Neural cell (in vitro differentiated cells): Measurements from ENCODE around the gene SLC17A2. TPM values are rescaled to one million over a fixed set of nuclear protein-coding genes. Genes with fewer than 3 reads are reported as not detected.

Experiments used
- H2AFZ ChIP-seq: fragments of 200-600, 300-800 bp; sonication (generic), shearing (Covaris generic); 2 replicates; pipeline ENCODE4 v1.6.0; 2014; ENCODE audit warnings: low read depth, mild to moderate bottlenecking, antibody characterized with exemption, low read length, moderate library complexity
- H3F3A ChIP-seq: fragments of 200-600 bp; shearing (Covaris generic); 2 replicates; pipeline ENCODE4 v1.6.1; 2016; ENCODE audit warnings: mild to moderate bottlenecking, moderate library complexity, mixed read lengths, antibody characterized with exemption, low read length; ENCODE audit not compliant: insufficient read depth, poor library complexity, severe bottlenecking
- H3K27ac ChIP-seq: fragments of 200-600, 300-800 bp; sonication (generic), shearing (Covaris generic); 2 replicates; pipeline ENCODE4 v1.5.1; 2014; ENCODE audit warnings: mild to moderate bottlenecking, low read length, moderate library complexity
- H3K27me3 ChIP-seq: fragments of 300-800, 200-600 bp; sonication (generic), shearing (Covaris generic); 2 replicates; pipeline ENCODE4 v1.6.0; 2014; ENCODE audit warnings: mild to moderate bottlenecking, low read depth, low read length, moderate library complexity; ENCODE audit not compliant: insufficient read depth
- H3K36me3 ChIP-seq: fragments of 300-800, 200-600 bp; sonication (generic), shearing (Covaris generic); 2 replicates; pipeline ENCODE4 v1.5.1; 2014; ENCODE audit warnings: mild to moderate bottlenecking, antibody characterized with exemption, low read length, moderate library complexity; ENCODE audit not compliant: insufficient read depth
- H3K4me2 ChIP-seq: fragments of 300-800, 200-600 bp; sonication (generic), shearing (Covaris generic); 2 replicates; pipeline ENCODE4 v1.6.0; 2014; ENCODE audit warnings: mild to moderate bottlenecking, low read length
- H3K4me3 ChIP-seq: fragments of 300-800, 200-600 bp; sonication (generic), shearing (Covaris generic); 2 replicates; pipeline ENCODE4 v1.5.1; 2014; ENCODE audit warnings: mild to moderate bottlenecking, low read length, moderate library complexity
- H3K79me2 ChIP-seq: fragments of 200-600 bp; shearing (Covaris generic); replicated peaks from 2 replicates; pipeline ENCODE4 v1.6.0; 2014; ENCODE audit warnings: mild to moderate bottlenecking, low read length, moderate library complexity; ENCODE audit not compliant: insufficient read depth
- H3K9ac ChIP-seq: fragments of 300-800, 200-600 bp; sonication (generic), shearing (Covaris generic); 2 replicates; pipeline ENCODE4 v1.6.1; 2016; ENCODE audit warnings: mild to moderate bottlenecking, low read length, mixed read lengths
- H3K9me2 ChIP-seq: fragments of 200-600 bp; shearing (Covaris generic); 2 replicates; pipeline ENCODE4 v1.6.1; 2016; ENCODE audit warnings: mild to moderate bottlenecking, low read length, mixed read lengths; ENCODE audit not compliant: insufficient read depth
- H3K9me3 ChIP-seq: fragments of 200-600, 300-800 bp; sonication (generic), shearing (Covaris generic); 2 replicates; pipeline ENCODE4 v1.6.1; 2016; ENCODE audit warnings: mild to moderate bottlenecking, mixed run types, low read length, moderate library complexity, mixed read lengths
- H4K20me1 ChIP-seq: fragments of 200-600 bp; shearing (Covaris generic); 2 replicates; pipeline ENCODE4 v1.6.1; 2016; ENCODE audit warnings: mild to moderate bottlenecking, mixed run types; ENCODE audit not compliant: insufficient read depth
- EP300 ChIP-seq: fragments of 450-650 bp; conservative IDR thresholded peaks from 2 replicates; pipeline ENCODE4 v1.6.1; 2014; ENCODE audit warnings: antibody characterized with exemption, mild to moderate bottlenecking, moderate library complexity; ENCODE audit not compliant: poor library complexity, severe bottlenecking
- EZH2 ChIP-seq: fragments of 200-600, 300-800 bp; shearing (Covaris generic), sonication (generic); IDR thresholded peaks from 2 replicates; pipeline ENCODE4 v1.6.1; 2014; ENCODE audit warnings: antibody characterized with exemption, low read length, borderline replicate concordance, mild to moderate bottlenecking; ENCODE audit not compliant: insufficient read depth, poor library complexity, severe bottlenecking
- MXI1 ChIP-seq: fragments of 450-650 bp; conservative IDR thresholded peaks from 2 replicates; pipeline ENCODE4 v1.6.1; 2014; ENCODE audit warnings: antibody characterized with exemption, mild to moderate bottlenecking; ENCODE audit not compliant: poor library complexity, severe bottlenecking
- POLR2AphosphoS5 ChIP-seq: IDR thresholded peaks from 2 replicates; pipeline ENCODE4 v1.6.1; 2012
- RAD21 ChIP-seq: fragments of 450-650 bp; conservative IDR thresholded peaks from 2 replicates; pipeline ENCODE4 v1.6.1; 2014; ENCODE audit warnings: antibody characterized with exemption, mild to moderate bottlenecking, moderate library complexity
- SMC3 ChIP-seq: fragments of 450-650 bp; conservative IDR thresholded peaks from 2 replicates; pipeline ENCODE4 v1.6.1; 2014; ENCODE audit warnings: antibody characterized with exemption, mild to moderate bottlenecking, moderate library complexity; ENCODE audit not compliant: poor library complexity
- TAF1 ChIP-seq: IDR thresholded peaks from 2 replicates; pipeline ENCODE4 v1.6.1; 2012; ENCODE audit warnings: low read depth
- polyA minus RNA-seq: library from RNA; depleted of rRNA, polyadenylated mRNA; stranded (reverse); fragments of >200 nt; gene quantifications from 2 replicates; pipeline ENCODE4 v1.2.3, GENCODE V29; 2014
- polyA plus RNA-seq: library from polyadenylated mRNA; depleted of rRNA; stranded (reverse); fragments of >200 nt; gene quantifications from 2 replicates; pipeline ENCODE4 v1.2.3, GENCODE V29; 2014
- TF ChIP-seq, protein P1 (sequence below): IDR thresholded peaks from 2 replicates; pipeline ENCODE4 v1.6.1; 2012; ENCODE audit warnings: borderline replicate concordance
- TF ChIP-seq, protein P2 (sequence below): fragments of 450-650 bp; IDR thresholded peaks from 2 replicates; pipeline ENCODE4 v1.5.1; 2014; ENCODE audit warnings: antibody characterized with exemption, mild to moderate bottlenecking, moderate library complexity; ENCODE audit not compliant: poor library complexity, severe bottlenecking

The SLC17A2 gene, protein sequence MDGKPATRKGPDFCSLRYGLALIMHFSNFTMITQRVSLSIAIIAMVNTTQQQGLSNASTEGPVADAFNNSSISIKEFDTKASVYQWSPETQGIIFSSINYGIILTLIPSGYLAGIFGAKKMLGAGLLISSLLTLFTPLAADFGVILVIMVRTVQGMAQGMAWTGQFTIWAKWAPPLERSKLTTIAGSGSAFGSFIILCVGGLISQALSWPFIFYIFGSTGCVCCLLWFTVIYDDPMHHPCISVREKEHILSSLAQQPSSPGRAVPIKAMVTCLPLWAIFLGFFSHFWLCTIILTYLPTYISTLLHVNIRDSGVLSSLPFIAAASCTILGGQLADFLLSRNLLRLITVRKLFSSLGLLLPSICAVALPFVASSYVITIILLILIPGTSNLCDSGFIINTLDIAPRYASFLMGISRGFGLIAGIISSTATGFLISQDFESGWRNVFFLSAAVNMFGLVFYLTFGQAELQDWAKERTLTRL
- polyA plus RNA-seq (not detected in 2 replicates), polyA minus RNA-seq (not detected in 2 replicates)

DNA sequence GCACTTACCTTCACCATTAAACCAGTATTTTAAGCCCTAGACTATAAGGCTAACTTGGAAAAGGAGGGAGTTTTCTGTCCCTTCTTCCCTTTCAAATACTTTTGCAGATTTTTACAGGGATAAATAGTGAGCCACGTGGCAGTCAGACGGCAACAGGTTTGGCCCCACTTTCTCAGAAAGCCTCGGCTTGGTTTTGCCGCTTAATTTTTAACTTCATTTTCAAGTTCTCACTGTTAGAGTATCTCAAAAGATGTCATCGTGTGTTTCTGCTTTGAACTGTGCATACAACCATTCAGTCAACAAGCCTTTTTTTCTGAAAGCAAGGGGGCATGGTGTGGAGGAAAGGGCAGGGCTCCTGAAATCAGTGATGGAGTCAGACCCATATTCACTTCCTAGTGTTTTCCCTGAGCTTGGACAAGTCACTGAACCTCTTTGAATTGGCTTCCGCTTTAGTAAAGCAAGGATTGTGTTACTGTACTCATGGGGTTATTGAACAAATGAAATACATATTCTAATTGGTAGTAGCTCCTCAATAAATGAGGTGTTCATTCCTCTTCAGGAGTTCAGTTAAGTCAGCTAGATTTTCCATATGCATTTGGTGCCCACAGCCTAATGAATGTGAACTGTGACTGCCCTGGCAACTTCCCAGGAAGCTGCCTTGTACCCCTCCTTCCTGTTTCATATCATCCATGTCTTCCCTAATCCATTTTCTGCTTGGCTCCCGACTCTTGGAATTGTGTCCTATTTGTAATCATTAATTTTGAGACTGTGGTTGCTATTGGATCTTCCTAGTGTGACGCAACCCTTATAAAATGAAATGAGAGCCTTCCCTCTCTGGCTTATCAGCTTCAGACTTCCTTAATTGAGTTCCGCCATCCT, at the start of gene SLC17A2:
Gene SLC17A2 (minus strand): TSS at position 160 of the 879 bp plus-strand sequence. CDS start 4,895 bp downstream, outside the sequence.
- H4K20me1 ChIP-seq: no peaks in the 10 kb centered on the region
- H3K9me2 ChIP-seq: no peaks in the 10 kb centered on the region
- no peak within 1 kb of the TSS for H3K4me3 ChIP-seq
- no peaks in the 10 kb centered on the region for H3K9me3 ChIP-seq
- TF ChIP-seq POLR2AphosphoS5: no peak
- TF ChIP-seq SMC3: no peak
- no peak for TF ChIP-seq MXI1
- no peak for TF ChIP-seq RAD21
- no peak for TF ChIP-seq EP300
- TF ChIP-seq, protein P1, sequence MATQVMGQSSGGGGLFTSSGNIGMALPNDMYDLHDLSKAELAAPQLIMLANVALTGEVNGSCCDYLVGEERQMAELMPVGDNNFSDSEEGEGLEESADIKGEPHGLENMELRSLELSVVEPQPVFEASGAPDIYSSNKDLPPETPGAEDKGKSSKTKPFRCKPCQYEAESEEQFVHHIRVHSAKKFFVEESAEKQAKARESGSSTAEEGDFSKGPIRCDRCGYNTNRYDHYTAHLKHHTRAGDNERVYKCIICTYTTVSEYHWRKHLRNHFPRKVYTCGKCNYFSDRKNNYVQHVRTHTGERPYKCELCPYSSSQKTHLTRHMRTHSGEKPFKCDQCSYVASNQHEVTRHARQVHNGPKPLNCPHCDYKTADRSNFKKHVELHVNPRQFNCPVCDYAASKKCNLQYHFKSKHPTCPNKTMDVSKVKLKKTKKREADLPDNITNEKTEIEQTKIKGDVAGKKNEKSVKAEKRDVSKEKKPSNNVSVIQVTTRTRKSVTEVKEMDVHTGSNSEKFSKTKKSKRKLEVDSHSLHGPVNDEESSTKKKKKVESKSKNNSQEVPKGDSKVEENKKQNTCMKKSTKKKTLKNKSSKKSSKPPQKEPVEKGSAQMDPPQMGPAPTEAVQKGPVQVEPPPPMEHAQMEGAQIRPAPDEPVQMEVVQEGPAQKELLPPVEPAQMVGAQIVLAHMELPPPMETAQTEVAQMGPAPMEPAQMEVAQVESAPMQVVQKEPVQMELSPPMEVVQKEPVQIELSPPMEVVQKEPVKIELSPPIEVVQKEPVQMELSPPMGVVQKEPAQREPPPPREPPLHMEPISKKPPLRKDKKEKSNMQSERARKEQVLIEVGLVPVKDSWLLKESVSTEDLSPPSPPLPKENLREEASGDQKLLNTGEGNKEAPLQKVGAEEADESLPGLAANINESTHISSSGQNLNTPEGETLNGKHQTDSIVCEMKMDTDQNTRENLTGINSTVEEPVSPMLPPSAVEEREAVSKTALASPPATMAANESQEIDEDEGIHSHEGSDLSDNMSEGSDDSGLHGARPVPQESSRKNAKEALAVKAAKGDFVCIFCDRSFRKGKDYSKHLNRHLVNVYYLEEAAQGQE: no peak
- TF ChIP-seq, protein P2, sequence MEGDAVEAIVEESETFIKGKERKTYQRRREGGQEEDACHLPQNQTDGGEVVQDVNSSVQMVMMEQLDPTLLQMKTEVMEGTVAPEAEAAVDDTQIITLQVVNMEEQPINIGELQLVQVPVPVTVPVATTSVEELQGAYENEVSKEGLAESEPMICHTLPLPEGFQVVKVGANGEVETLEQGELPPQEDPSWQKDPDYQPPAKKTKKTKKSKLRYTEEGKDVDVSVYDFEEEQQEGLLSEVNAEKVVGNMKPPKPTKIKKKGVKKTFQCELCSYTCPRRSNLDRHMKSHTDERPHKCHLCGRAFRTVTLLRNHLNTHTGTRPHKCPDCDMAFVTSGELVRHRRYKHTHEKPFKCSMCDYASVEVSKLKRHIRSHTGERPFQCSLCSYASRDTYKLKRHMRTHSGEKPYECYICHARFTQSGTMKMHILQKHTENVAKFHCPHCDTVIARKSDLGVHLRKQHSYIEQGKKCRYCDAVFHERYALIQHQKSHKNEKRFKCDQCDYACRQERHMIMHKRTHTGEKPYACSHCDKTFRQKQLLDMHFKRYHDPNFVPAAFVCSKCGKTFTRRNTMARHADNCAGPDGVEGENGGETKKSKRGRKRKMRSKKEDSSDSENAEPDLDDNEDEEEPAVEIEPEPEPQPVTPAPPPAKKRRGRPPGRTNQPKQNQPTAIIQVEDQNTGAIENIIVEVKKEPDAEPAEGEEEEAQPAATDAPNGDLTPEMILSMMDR: no peak
- TF ChIP-seq EZH2: no peak
- no peak for TF ChIP-seq TAF1
- no peaks in the 10 kb centered on the region for H3K27me3 ChIP-seq
- no peak within 1 kb of the TSS for H3K9ac ChIP-seq
- no peak within 1 kb of the TSS for H3K4me2 ChIP-seq
- H3K79me2 ChIP-seq: no peaks in the 10 kb centered on the region
- no peak within 1 kb of the TSS for H3K27ac ChIP-seq
- no peaks in the 10 kb centered on the region for H3F3A ChIP-seq
- H3K36me3 ChIP-seq: no peaks in the 10 kb centered on the region
- H2AFZ ChIP-seq: no peak within 1 kb of the TSS

DNA sequence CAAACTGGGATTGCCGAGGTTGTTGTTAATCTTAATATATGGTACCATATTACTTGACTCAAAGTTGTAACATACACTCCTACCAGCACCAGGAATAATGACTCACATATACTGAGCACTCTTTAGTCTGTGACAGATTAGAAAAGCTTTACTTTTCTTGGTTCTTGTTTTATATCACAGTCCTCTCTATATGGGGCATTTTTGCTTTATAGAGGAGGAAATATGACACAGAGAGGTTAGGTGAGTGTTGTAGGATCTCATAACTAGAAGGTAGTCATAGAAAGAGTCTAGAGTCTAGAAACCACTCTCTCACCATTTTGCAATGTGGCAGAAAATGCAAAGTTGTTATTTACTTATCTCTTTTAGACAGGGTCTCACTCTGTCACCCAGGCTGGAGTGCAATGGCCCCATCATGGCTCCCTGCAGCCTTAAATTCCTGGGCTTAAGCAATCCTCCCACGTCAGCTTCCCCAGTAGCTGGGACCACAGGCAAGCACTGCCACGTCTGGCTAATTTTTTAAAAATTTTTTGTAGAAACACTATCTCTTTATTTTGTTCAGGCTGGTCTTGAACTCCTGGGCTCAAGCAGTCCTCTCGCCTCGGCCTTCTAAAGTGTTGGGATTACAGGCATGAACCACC, 45.6 kb upstream of the SLC17A2 start:
- Histone ChIP-seq H3K36me3 (no peaks in the 10 kb centered on the region), H4K20me1 (no peaks in the 10 kb centered on the region), H3K9me3 (no peaks in the 10 kb centered on the region), H3K4me3 (no peak overlapping the region), H3K9me2 (no peaks in the 10 kb centered on the region), H3K4me2 (no peak overlapping the region), H3K27me3 (no peaks in the 10 kb centered on the region), H3K27ac (no peak overlapping the region), H2AFZ (no peak overlapping the region), H3K9ac (no peak overlapping the region), H3K79me2 (no peaks in the 10 kb centered on the region), H3F3A (no peaks in the 10 kb centered on the region)
- TF ChIP-seq SMC3: no peak
